Endothelial cell of umbilical vein (primary cell): ENCODE measurements around the gene ZC3H12C.

Experiments
- EZH2 ChIP-seq: IDR thresholded peaks from 2 replicates; pipeline ENCODE4 v1.6.1; 2012; ENCODE audit warnings: borderline replicate concordance, low read depth, mild to moderate bottlenecking, moderate library complexity, low read length, inconsistent platforms; ENCODE audit not compliant: severe bottlenecking
- TF ChIP-seq, protein P1 (sequence below), 2 donors: IDR thresholded peaks; 1 replicate in 1 of 2; 2 replicates in 1 of 2; pipeline ENCODE4 v1.5.1; 2011; ENCODE audit warnings: low read length in 2 of 2, mild to moderate bottlenecking in 2 of 2, moderate library complexity in 2 of 2, control low read depth in 1 of 2, inconsistent platforms in 1 of 2, low read depth in 1 of 2; ENCODE audit not compliant: insufficient read depth in 1 of 2; ENCODE audit errors: extremely low read depth in 1 of 2

DNA sequence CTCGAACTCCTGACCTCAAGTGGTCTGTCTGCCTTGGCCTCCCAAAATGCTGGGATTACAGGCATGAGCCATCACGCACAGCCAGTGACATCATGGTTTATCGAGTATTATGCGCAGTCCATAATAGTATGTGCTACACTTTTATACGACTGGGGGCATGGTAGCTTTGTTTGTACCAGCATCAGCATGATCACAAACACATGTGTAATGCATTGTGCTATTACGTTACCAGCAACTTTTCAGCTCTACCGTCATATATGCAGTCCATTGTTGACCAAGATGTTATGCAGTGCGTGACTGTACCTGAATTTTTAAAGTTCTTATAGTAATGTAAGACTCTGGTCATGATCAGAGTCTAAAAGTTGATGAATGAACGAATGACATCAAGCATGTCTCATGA lies 67.9 kb downstream of the ZC3H12C start:
- TF ChIP-seq, protein P1, sequence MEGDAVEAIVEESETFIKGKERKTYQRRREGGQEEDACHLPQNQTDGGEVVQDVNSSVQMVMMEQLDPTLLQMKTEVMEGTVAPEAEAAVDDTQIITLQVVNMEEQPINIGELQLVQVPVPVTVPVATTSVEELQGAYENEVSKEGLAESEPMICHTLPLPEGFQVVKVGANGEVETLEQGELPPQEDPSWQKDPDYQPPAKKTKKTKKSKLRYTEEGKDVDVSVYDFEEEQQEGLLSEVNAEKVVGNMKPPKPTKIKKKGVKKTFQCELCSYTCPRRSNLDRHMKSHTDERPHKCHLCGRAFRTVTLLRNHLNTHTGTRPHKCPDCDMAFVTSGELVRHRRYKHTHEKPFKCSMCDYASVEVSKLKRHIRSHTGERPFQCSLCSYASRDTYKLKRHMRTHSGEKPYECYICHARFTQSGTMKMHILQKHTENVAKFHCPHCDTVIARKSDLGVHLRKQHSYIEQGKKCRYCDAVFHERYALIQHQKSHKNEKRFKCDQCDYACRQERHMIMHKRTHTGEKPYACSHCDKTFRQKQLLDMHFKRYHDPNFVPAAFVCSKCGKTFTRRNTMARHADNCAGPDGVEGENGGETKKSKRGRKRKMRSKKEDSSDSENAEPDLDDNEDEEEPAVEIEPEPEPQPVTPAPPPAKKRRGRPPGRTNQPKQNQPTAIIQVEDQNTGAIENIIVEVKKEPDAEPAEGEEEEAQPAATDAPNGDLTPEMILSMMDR (IDR thresholded peaks at IDR 0.05; ENCODE audit: extremely low read depth in 1 of 2, insufficient read depth in 1 of 2, low read depth in 1 of 2, low read length in 2 of 2) = no peak
- no peak for TF ChIP-seq EZH2
